ENCODE results near the gene SPECC1L. TPM values are rescaled to one million over a fixed set of nuclear protein-coding genes. Genes with fewer than 3 reads are reported as not detected.

Gene SPECC1L
- total RNA-seq, 1 donor from 2014 or later, result 173 TPM

DNA sequence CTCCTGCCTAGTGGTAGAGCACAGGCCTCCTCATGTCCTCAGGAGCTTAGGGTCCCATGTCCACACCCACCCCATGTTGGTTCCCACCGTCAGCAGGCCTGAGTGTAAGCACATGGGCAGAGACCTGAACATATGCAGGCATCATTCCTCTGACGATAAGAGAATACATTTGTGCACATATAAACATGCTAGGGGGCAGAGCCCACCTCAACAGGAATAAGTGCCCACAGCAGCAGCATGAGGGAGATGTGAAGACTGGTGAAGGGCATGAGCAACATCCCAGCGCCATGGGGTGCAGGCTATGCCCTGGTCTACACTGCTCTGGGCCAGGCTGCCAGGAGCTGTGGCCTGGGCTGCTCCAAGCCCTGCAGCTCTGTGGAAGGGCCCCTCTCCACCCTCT lies 173.6 kb downstream of the SPECC1L start:
- TF ChIP-seq, protein P1, sequence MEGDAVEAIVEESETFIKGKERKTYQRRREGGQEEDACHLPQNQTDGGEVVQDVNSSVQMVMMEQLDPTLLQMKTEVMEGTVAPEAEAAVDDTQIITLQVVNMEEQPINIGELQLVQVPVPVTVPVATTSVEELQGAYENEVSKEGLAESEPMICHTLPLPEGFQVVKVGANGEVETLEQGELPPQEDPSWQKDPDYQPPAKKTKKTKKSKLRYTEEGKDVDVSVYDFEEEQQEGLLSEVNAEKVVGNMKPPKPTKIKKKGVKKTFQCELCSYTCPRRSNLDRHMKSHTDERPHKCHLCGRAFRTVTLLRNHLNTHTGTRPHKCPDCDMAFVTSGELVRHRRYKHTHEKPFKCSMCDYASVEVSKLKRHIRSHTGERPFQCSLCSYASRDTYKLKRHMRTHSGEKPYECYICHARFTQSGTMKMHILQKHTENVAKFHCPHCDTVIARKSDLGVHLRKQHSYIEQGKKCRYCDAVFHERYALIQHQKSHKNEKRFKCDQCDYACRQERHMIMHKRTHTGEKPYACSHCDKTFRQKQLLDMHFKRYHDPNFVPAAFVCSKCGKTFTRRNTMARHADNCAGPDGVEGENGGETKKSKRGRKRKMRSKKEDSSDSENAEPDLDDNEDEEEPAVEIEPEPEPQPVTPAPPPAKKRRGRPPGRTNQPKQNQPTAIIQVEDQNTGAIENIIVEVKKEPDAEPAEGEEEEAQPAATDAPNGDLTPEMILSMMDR (IDR thresholded peaks at IDR 0.05; ENCODE audit: partially characterized antibody, unreplicated experiment), result no peak
- Mint-ChIP-seq H3K9me3 (ENCODE audit: unreplicated experiment) (peaks cover 12% of the 10 kb centered on the region), H3K4me1 (ENCODE audit: low read depth, unreplicated experiment) (peaks cover 28% of the 10 kb centered on the region), H3K4me3 (ENCODE audit: unreplicated experiment) (no peak overlapping the region), H3K36me3 (ENCODE audit: unreplicated experiment) (no peaks in the 10 kb centered on the region), H3K27ac (ENCODE audit: unreplicated experiment) (no peak overlapping the region), H3K27me3 (ENCODE audit: unreplicated experiment) (peaks cover 3% of the 10 kb centered on the region)
- no peak for DNase-seq

DNA sequence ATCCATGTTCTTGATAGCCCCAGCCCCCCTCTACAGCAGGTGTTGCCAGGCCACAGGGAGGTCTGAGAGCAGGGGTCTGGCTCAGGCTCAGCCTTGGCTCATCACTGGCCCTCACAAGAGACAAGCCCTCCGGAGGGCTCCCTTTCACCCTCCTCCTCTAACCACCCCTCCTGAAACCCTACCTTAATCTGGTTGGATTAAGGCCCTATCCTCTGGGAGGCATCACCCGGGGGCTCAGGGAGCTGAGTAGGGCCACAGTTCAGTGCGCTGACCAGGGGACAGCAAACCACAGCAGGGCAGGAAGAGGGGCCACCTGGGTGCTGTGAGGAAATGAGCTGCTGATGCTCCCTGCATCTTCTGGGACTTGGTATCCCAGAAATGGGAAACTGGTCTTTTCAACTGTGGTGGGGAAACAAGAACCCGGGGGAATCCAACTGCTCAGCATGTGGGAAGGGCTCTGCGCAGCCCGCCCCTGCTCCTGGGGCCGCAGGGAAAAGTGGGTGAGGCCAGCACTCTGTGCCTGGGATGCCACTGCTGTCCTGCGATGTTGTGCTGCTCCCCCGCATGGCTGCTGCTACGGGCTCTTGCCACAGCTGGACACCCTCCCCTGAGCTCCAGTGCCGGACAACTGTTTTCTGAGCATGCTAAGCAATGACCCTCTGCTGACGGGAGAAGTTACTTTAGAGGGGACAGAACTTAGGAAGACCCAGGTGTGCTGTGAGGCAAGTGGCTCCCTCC lies 174.3 kb downstream of the SPECC1L start:
- Mint-ChIP-seq H3K27ac (ENCODE audit: unreplicated experiment) (no peak overlapping the region), H3K36me3 (ENCODE audit: unreplicated experiment) (no peaks in the 10 kb centered on the region), H3K27me3 (ENCODE audit: unreplicated experiment) (peaks cover 7% of the 10 kb centered on the region), H3K4me1 (ENCODE audit: low read depth, unreplicated experiment) (peaks cover 32% of the 10 kb centered on the region), H3K4me3 (ENCODE audit: unreplicated experiment) (no peak overlapping the region), H3K9me3 (ENCODE audit: unreplicated experiment) (peaks cover 12% of the 10 kb centered on the region)
- DNase-seq, result no peak
- TF ChIP-seq, protein P1 (IDR thresholded peaks at IDR 0.05; ENCODE audit: partially characterized antibody, unreplicated experiment), result no peak

GRCh38 chr22:24445481-24446259 lies 175.0 kb downstream of the SPECC1L start:
- TF ChIP-seq, protein P1 (IDR thresholded peaks at IDR 0.05; ENCODE audit: partially characterized antibody, unreplicated experiment), result no peak
- Mint-ChIP-seq H3K4me3 (ENCODE audit: unreplicated experiment) (no peak overlapping the region), H3K9me3 (ENCODE audit: unreplicated experiment) (peaks cover 15% of the 10 kb centered on the region), H3K36me3 (ENCODE audit: unreplicated experiment) (no peaks in the 10 kb centered on the region), H3K27ac (ENCODE audit: unreplicated experiment) (peak overlapping the region; percentile 53), H3K4me1 (ENCODE audit: low read depth, unreplicated experiment) (peaks cover 40% of the 10 kb centered on the region), H3K27me3 (ENCODE audit: unreplicated experiment) (peaks cover 9% of the 10 kb centered on the region)
- peak; percentile 49 for DNase-seq

GRCh38 chr22:24446260-24446611 lies 175.6 kb downstream of the SPECC1L start:
- H3K27ac Mint-ChIP-seq (ENCODE audit: unreplicated experiment), result peak overlapping the region; percentile 53
- DNase-seq, result no peak
- TF ChIP-seq, protein P1 (IDR thresholded peaks at IDR 0.05; ENCODE audit: partially characterized antibody, unreplicated experiment), result no peak
- no peaks in the 10 kb centered on the region for H3K36me3 Mint-ChIP-seq (ENCODE audit: unreplicated experiment)
- peaks cover 8% of the 10 kb centered on the region for H3K27me3 Mint-ChIP-seq (ENCODE audit: unreplicated experiment)
- H3K4me1 Mint-ChIP-seq (ENCODE audit: low read depth, unreplicated experiment), result peaks cover 36% of the 10 kb centered on the region
- H3K4me3 Mint-ChIP-seq (ENCODE audit: unreplicated experiment), result no peak overlapping the region
- H3K9me3 Mint-ChIP-seq (ENCODE audit: unreplicated experiment), result peaks cover 15% of the 10 kb centered on the region

DNA sequence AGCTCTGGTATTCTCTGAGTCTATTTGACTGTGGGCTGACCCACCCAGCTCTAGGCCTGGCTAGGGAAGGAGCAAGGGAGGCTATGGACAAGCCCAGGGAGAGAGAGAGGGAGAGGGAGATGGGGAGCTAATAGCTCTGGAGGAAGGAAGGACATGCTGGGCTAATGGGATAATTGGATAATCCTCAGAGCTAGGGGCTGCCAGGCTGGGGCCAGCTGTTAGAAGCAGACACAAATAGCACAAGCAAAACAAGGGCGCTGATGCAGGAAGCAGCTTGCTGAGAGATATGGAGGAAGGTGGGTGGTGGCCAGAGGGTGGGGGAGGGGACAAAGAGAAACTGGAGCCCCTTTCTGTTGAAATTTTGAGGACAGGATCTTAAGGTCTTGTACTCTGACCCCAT lies 180.0 kb downstream of the SPECC1L start:
- Mint-ChIP-seq H3K27me3 (ENCODE audit: unreplicated experiment) (peaks cover 6% of the 10 kb centered on the region), H3K9me3 (ENCODE audit: unreplicated experiment) (peaks cover 7% of the 10 kb centered on the region), H3K36me3 (ENCODE audit: unreplicated experiment) (no peaks in the 10 kb centered on the region), H3K4me1 (ENCODE audit: low read depth, unreplicated experiment) (peaks cover 25% of the 10 kb centered on the region), H3K4me3 (ENCODE audit: unreplicated experiment) (peak overlapping the region; percentile 14), H3K27ac (ENCODE audit: unreplicated experiment) (peak overlapping the region; percentile 54)
- DNase-seq, result peak; percentile 65
- TF ChIP-seq, protein P1 (IDR thresholded peaks at IDR 0.05; ENCODE audit: partially characterized antibody, unreplicated experiment), result no peak

Data from glutamatergic neuron (in vitro differentiated cells).